GM19395 (cell line): ENCODE results near the gene CLUH.

Experiments used
- ATAC-seq: cut with Tn5 transposase; IDR thresholded peaks from one replicate; pipeline ENCODE4 v1.9.1; 2021; ENCODE audit warnings: mild to moderate bottlenecking, moderate library complexity; ENCODE audit not compliant: unreplicated experiment

CLUH gene

GRCh38 chr17:2718150-2718938 is 6.8 kb upstream of the CLUH start:
- no peak for ATAC-seq

DNA sequence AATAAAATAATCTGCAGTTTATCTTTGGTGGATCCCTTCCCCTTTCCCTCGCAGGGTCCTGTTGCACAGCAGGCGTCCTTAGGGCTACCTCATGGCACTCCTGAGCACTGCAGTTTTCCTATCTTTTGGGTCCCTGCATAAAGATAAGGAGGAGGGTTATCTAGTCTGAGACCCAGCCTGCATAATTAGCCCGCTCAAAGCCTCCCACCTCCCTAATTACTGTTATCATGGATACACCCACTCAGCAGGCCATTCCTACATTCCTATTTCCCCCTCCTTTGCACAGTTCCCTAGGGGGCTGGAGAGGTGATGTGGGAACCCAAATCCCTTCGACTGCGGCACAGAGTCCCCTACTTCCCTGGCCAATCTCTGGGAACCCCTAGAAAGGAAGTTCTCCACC is 5.1 kb upstream of the CLUH start:
- no peak for ATAC-seq

GRCh38 chr17:2713881-2714280 is 2.3 kb upstream of the CLUH start:
- no peak for ATAC-seq

- ATAC-seq, result no peak
Measured at GRCh38 chr17:2712300-2713043, 908 bp upstream of the CLUH start.

DNA sequence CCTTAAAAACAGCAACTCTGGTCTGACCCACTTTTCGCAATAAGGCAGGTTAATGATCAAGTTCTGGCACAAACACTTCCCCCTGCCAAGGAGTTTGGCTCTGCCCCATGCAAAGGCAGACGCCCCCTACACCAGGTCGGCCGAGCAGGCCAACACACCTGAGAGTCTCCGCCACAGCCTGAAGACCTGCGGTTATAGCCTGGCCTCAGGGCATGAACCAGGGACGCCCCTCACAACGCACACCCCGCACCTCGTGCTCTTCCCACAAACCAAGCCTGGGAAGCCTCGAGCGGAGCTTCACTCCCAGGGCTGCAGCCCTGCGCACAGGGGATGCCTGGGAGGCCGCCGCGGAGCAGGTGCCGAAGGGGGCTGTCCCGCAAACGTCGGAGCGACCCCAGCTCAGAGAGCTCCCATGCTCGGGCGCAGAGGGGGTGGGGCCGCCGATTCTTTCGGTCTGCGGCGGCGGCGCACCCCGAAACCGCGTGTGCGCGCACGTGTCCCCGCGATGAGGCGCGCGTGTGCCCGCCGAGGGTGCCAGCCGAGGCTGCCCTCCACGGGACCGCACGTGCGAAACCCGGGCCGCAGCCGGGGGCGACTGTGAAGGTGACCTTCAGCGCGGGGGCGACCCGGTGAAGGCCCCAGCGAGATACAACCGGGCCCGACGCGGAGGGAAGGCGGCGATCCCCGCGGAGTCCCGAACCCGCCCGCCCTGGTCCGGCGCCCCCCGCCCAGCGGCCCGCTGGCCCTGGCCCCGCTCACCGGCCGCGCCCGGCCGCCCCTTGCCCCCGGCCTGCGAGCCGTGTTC is 559 bp downstream of the CLUH start:
- peak; percentile 16 for ATAC-seq

GRCh38 chr17:2710071-2710802 is 1.3 kb downstream of the CLUH start:
- no peak for ATAC-seq

DNA sequence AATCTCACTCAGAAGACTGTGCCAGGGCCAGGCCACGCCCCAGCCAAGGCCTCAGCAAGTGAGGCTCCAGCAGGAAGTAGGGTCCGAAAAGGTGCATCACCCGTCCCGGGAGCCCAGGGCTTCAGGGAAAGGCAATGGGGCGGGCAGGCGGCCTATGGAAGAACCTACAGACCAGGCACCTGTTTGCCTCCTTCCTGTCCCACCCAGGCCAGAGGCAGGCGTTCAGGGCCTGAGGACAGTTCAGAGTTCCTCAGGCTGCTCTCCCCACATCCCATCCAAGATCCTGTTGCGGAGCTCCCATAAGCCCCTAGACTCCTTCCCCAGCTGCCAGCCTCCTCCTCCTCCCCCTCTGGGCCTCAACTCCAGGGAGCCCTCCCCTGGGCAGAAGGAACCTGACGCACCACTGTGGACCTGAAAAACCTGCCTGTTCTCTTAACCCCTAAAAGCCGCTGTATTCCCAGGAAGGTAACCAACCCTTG is 2.3 kb downstream of the CLUH start:
- no peak for ATAC-seq

- no peak for ATAC-seq
Measured at GRCh38 chr17:2708585-2709182, 2.9 kb downstream of the CLUH start.

- no peak for ATAC-seq
Measured at GRCh38 chr17:2707721-2708584, 3.6 kb downstream of the CLUH start.

DNA sequence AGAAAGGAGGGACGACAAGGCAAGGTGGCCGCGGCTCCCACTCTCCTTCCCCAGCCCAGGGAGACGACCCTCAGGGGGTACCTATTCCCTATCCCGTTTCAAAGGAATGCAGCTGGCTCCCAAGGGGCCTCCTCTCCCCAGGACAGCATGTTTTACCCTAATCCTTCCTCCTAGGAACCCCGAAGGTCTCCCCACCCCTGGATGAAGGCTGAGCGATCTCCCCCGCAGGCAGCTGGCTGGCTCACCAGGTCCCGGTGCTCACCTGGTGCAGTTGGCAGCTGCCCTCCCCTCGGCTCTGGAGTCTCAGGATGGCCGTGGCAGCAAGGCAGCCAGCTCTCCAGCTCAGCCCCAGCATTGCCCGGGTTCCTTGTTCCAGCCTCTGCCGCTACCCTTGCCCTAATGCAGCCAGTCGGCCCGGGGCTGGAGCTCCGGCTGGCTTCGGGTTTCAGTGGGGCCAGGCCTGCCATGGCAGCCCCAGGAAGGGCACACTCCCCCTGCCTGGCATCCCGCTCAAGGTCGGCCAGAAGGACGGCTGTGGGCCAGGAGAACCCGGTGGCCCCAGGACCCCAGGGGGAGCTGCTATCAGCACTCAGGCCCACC is 4.6 kb downstream of the CLUH start:
- no peak for ATAC-seq

- ATAC-seq, result no peak
Measured at GRCh38 chr17:2705888-2706795, 5.4 kb downstream of the CLUH start.

DNA sequence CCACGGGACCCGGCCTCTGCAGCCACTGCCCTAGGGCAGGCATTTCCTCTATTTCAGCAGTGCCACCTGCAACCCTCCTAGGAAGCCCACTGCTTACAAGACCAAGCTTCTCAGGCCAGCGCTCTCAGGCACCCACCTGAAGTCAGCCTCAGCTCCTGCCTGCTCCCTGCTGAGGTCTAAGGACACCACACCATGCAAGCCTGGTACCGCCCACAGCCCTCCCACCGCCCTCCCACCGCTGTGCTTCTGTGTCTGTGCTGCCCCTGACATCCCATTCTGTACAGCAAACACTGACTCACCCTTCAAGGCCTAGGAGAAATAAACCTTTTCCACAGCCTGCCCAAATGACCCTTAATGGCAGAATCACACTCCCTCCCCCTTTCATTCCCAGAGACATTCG is 6.3 kb downstream of the CLUH start:
- no peak for ATAC-seq

GRCh38 chr17:2704890-2705248 is 6.7 kb downstream of the CLUH start:
- ATAC-seq, result no peak

- ATAC-seq, result no peak
Measured at GRCh38 chr17:2704031-2704889, 7.3 kb downstream of the CLUH start.

GRCh38 chr17:2703606-2704005 is 8.0 kb downstream of the CLUH start:
- no peak for ATAC-seq

DNA sequence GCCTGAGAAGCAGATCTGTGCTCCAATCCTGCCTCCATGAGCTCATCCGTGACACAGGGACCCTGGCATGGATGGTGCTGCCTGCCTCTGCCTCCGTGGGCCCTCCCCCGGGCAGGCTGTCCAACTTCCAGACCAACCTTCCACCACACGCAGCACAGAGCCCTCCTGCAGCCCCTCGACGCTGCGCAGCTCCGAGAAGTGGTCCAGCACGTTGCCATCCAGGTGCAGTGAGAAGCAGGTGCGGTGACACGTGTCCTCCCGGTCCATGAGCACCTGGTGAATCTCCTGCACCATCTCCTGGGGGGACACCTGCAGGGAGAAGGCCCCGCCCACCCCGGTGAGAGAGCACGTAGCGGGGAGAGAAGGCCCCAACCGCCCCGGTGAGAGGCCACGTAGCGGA is 8.4 kb downstream of the CLUH start:
- ATAC-seq, result no peak
